ENCODE data around the gene MRE11. TPM values are rescaled to one million over a fixed set of nuclear protein-coding genes. Genes with fewer than 3 reads are reported as not detected.

Gene MRE11
- total RNA-seq (2014; rRNA removed) = 19.0 and 20.1 TPM in 2 replicates
- percentile 72 among the genes with signal in this experiment for Bru-seq, nascent RNA
- percentile 62 among the genes with signal in this experiment for BruChase-seq, experiment 1, labeled RNA remaining after a 6-hour chase
- percentile 68 among the genes with signal in this experiment for BruChase-seq, experiment 2, labeled RNA remaining after a 2-hour chase
- long read RNA-seq, full-length matches to known transcripts = 18 of 69 reads
- long read RNA-seq, partial matches to known transcripts = 6 of 69 reads
- long read RNA-seq, other reads (novel, unspliced or antisense) = 45 of 69 reads

DNA sequence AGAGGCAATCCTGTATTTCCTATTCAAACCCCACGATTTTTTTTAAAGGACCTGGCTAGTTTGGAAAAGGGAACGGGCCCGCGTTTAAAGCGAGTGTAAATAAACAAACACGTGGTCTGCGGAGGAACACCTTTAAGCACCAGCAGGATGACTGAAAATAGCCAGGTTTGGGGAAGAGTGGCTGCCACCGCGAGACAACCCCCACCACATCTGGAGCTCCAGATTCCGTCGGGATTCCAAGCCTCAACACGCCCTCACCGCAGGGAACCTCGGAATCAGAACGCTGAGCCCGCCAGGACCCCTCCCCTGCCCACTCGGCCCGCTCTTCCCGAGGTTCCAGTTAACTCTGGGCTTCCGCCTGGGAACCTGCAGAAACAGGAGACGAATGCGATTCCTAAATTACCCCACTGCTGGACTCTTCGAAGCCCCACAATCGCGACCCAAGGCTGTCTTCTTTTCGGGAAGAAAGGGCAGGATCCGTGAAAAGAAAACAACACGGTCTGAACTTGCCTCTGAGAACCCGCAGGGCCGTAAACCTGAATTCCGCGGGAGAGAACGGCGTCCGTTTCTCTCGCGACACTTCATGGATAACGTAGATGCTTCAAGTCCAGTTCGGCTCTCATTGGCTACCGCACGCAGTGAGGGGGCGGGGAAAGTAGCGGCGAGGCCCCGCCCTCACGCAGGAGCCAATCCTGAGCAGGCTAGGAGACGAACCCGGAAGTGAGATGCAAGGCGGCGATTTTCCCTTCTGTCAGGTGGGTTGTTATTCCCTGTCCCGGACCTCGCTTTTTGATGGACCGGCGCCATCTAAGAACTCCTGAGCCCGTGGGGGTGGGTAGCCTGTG, at the start of gene MRE11, which contains the start of gene ANKRD49:
TSS of gene MRE11 (minus strand) at position 564 of the 845 bp plus-strand sequence. CDS start 1,043 bp downstream, outside the sequence.
TSS of gene ANKRD49 (plus strand) at position 704 of the 845 bp plus-strand sequence. CDS start 2,710 bp downstream, outside the sequence.
- no peaks in the 10 kb centered on the region for H3F3A ChIP-seq (ENCODE audit: low read length, unreplicated experiment)
- peak within 1 kb of the TSS; percentile 90 for H3K9ac ChIP-seq (ENCODE audit: low read length)
- DNase-seq (peak; percentile 100), ATAC-seq (peak; percentile 99)
- intact Hi-C loops (cut with micrococcal nuclease) = loop anchor here (1.0 to 5.0 kb wide), 3 partner anchors 20 to 586 kb away; no protein-coding TSS in a partner anchor
- H4K20me1 ChIP-seq (ENCODE audit: low read length) = no peaks in the 10 kb centered on the region
- H2AFZ ChIP-seq (ENCODE audit: low read length) = peak within 1 kb of the TSS; percentile 90
- TSS peak; percentile 71 for BruUV-seq (replicated peaks)
- peaks cover 39% of the 10 kb centered on the region for H3K79me2 ChIP-seq (ENCODE audit: low read length)
- TF ChIP-seq CTCF (conservative IDR thresholded peaks at IDR 0.05; ENCODE audit: low read depth, low read length) = no peak
- no peak for TF ChIP-seq EZH2 (IDR thresholded peaks at IDR 0.05; ENCODE audit: low read length, unreplicated experiment)
- no peak for TF ChIP-seq EZH2phosphoT487 (IDR thresholded peaks at IDR 0.05; ENCODE audit: borderline replicate concordance, low read length)
- peak within 1 kb of the TSS; percentile 79 for H3K4me3 ChIP-seq (ENCODE audit: low read length)
- peak within 1 kb of the TSS; percentile 95 for H3K4me2 ChIP-seq (ENCODE audit: low read length)
- peaks cover 25% of the 10 kb centered on the region for H3K4me1 ChIP-seq (ENCODE audit: insufficient read depth, low read length)
- no peaks in the 10 kb centered on the region for H3K9me3 ChIP-seq (ENCODE audit: low read length)
- POLR2A ChIA-PET (ENCODE audit: unreplicated experiment) = no interaction called here
- no peaks in the 10 kb centered on the region for H3K27me3 ChIP-seq (ENCODE audit: low read length)
- H3K9me2 ChIP-seq (replicated peaks; ENCODE audit: low read length) = no peaks in the 10 kb centered on the region
- CTCF ChIA-PET = no interaction called here
- H3K27ac ChIP-seq (ENCODE audit: low read length) = peak within 1 kb of the TSS; percentile 60
- peaks cover 22% of the 10 kb centered on the region; the same call in 1 of the 2 replicates for H3K36me3 ChIP-seq (ENCODE audit: low read depth, low read length)

DNA sequence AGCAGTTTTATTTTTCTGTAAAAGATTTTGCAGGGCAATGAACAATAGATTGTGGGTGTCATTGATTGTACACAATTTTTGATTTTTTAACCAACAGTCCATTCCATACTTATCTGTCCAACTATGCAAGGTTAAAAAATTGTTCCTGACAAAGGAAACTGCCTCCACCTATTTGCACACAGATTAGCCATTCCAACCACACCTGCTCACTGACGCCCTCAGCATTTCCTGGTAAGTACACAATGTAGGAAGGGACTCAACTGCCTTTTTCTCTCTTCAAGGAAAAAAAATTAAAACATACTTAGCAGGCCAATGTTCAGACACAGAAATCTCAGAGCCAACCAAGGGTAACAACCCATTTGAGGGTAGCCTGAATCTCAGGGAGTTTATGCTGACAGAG, 45.8 kb upstream of the MRE11 start:
- Histone ChIP-seq H3K4me2 (ENCODE audit: low read length) (no peak overlapping the region), H3K9ac (ENCODE audit: low read length) (no peak overlapping the region), H3K9me3 (ENCODE audit: low read length) (no peaks in the 10 kb centered on the region), H3K27me3 (ENCODE audit: low read length) (no peaks in the 10 kb centered on the region), H2AFZ (ENCODE audit: low read length) (no peak overlapping the region), H3F3A (ENCODE audit: low read length, unreplicated experiment) (peaks cover 3% of the 10 kb centered on the region), H3K79me2 (ENCODE audit: low read length) (no peaks in the 10 kb centered on the region), H3K4me3 (ENCODE audit: low read length) (no peak overlapping the region), H3K27ac (ENCODE audit: low read length) (no peak overlapping the region), H3K4me1 (ENCODE audit: insufficient read depth, low read length) (peaks cover 34% of the 10 kb centered on the region), H3K36me3 (ENCODE audit: low read depth, low read length) (no peaks in the 10 kb centered on the region), H4K20me1 (ENCODE audit: low read length) (no peaks in the 10 kb centered on the region), H3K9me2 (replicated peaks; ENCODE audit: low read length) (no peaks in the 10 kb centered on the region)
- DNase-seq (peak; percentile 26), ATAC-seq (no peak)
- intact Hi-C loops (cut with micrococcal nuclease) = loop anchor here (10.0 kb wide), 2 partner anchors 225 to 345 kb away; partner anchors contain the start of gene AMOTL1
- POLR2A ChIA-PET (ENCODE audit: unreplicated experiment) = no interaction called here
- TF ChIP-seq EZH2 (IDR thresholded peaks at IDR 0.05; ENCODE audit: low read length, unreplicated experiment) (no peak), CTCF (conservative IDR thresholded peaks at IDR 0.05; ENCODE audit: low read depth, low read length) (no peak), EZH2phosphoT487 (IDR thresholded peaks at IDR 0.05; ENCODE audit: borderline replicate concordance, low read length) (no peak)
- BruUV-seq (replicated peaks) = no TSS peak
- CTCF ChIA-PET = no interaction called here
